GM21717 (cell line): ENCODE measurements around the gene ADAP1.

Experiments
- ATAC-seq: cut with Tn5 transposase; IDR thresholded peaks from one replicate; pipeline ENCODE4 v1.9.1; 2021; ENCODE audit warnings: mild to moderate bottlenecking, moderate library complexity; ENCODE audit not compliant: unreplicated experiment

Gene ADAP1

DNA sequence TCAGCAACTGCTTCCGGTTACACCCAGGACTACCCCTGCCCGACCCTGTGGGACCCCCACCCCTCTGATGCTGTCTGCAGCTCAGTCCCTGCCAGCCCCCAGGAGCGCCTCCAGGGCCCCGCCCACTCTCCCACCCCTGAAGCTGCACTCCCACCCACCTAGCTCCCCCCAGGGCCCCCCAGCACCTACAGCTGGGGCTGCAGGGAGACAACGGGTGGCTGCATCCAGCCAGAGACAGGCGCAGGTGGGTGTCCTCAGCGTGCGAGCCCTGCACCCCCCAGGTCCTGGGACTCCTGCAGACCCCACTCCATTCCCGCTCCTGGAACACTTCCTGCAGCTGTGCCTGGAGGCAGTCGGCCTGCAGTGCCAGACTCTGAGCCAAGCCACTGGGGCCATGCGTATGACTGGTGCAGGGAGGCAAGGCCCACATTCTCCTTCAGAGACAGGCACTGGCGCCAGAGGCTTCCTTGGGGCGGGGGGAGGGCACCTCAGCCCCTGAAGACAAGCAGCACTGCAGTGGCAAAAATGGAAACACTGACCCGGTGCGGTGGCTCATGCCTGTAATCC is 34.6 kb upstream of the ADAP1 start:
- ATAC-seq, result no peak

DNA sequence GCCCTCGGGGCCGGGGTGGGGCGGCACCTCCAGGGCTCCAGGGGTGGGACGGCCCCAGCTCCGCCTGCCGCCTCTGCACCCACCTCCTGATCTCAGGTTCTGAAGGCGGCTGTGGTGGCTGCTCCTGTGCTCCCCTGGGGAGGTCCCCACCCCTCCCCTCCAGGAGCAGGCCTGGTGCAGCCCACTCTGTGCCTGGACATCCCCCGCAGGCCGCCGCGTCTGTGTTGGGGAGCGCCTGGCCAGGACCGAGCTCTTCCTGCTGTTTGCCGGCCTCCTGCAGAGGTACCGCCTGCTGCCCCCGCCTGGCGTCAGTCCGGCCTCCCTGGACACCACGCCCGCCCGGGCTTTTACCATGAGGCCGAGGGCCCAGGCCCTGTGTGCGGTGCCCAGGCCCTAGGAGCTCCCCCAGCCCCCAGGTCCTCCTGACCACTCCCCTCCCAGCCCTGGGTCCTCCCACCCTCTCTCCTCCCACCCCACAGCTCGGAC is 34.0 kb upstream of the ADAP1 start:
- ATAC-seq, result no peak

DNA sequence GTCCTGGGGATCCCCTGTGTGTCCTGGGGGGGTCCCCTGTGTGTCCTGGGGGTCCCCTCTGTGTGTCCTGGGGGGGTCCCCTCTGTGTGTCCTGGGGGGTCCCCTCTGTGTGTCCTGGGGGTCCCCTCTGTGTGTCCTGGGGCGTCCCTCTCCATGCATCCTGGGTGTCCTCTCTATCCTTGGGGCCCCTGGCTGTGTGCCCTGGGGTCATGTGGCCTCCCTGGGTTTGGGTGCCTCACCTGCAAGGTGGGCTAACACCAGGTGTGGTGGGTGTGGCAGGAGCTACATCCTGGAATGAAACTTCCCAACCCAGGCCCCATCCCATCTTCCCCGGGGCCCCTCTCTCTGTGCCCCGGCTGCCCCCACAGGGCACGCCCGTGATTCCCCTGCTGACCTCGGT is 33.4 kb upstream of the ADAP1 start:
- ATAC-seq, result no peak

- no peak for ATAC-seq
These were observed 32.6 kb upstream of the ADAP1 start for GRCh38 chr7:986766-987751.

GRCh38 chr7:985915-986741 is 31.6 kb upstream of the ADAP1 start:
- no peak for ATAC-seq

DNA sequence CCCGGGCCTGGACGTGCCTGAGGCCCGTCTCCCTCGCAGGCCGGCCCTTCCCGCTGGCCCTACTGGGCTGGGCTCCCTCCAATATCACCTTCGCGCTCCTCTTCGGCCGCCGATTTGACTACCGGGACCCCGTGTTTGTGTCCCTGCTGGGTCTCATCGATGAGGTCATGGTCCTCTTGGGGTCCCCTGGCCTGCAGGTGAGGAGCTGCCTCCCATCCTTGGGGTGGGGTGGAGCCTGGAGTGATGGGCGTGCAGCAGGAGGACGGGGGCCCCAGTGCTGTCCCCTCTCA is 30.6 kb upstream of the ADAP1 start:
- no peak for ATAC-seq

DNA sequence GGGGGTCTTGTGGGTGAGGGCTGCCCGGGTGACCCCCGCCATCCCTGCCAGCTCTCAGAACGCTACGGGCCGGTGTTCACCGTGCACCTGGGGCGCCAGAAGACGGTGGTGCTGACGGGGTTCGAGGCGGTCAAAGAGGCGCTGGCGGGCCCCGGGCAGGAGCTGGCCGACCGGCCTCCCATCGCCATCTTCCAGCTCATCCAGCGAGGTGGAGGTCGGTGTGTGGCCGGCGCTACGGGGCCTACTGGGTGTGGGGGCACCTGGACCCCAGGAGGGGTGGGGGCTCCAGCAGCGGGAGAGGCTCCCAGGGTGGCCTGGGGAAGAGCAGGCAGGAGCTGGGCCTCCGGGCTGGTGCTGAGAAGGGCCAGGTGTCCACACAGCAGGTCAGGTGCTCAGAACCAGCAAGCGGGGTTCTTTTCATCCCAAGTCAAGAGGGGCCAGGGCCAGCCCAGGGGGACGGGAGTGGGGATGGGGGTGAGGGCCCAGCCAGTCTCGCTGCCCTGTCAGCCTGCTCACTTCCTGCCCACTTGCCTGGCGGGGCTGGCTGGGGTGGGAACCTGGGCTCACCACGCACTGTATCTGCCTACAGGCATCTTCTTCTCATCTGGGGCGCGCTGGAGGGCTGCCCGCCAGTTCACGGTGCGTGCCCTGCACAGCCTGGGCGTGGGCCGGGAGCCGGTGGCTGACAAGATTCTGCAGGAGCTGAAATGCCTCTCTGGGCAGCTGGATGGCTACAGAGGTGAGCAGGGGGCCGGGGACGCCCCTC is 30.1 kb upstream of the ADAP1 start:
- ATAC-seq, result no peak

GRCh38 chr7:983616-984071 is 29.2 kb upstream of the ADAP1 start:
- no peak for ATAC-seq

- no peak for ATAC-seq
These were observed 28.6 kb upstream of the ADAP1 start, which contains the start of gene CYP2W1 for GRCh38 chr7:983004-983615. TSS of gene CYP2W1 (plus strand) at chr7:983181. CDS start at chr7:983212, 31 bp downstream.

DNA sequence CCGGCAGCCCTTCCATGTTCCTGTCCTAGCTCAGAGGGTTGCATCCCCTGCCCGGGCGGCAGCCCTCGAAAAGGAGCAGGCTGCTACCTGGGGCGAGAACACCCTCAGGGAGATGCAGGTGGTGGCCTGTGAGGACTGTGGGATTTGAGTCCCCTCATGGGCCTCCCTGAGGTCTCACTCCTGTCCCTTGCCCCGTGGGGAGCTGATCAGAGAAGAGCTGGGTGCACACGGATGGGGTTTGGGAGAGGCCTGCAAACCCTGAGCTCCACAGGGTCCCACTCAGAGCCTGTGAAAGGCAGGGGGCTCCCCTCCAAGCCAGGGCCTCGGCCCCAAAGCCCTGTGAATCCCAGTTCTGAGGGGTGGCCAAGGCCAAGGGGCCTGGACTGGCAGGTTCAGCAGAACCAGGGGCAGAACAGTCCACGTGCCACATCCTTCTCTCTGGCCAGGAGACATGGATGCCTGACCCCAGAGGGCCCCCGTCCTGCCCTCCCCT is 28.1 kb upstream of the ADAP1 start:
- no peak for ATAC-seq

GRCh38 chr7:981793-982510 is 27.5 kb upstream of the ADAP1 start:
- ATAC-seq, result no peak

DNA sequence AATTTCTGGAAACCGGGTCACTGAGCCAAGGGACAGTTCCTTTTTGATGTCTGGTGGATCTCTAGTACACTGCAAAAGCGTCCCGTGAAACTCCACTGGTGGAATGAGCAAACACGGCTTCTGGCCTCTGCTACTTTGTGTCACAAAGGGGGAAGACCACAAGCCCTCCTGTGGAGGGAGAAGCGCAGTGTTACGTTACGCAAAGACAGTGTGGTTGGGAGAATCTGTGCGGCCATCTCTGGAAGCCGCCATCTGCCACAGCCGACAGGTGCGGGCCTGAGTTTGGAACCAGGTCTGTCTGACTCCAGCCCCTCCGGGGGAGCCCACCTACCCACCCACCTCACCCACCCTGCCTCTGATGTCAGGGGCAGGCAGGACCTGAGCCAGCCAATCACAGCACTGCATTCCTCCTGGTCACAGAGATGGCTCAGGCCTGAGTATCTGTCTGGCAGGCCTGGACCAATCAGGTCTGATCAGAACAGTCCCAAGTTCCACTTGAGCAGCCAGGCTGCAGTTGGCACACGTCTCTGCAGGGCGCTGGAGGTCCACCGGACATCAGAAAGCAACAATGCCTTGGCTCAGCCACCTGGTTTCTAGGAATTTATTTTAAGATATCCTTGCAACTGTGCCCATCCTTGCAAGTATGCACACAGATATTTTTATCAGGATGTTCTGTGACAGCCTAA is 25.5 kb upstream of the ADAP1 start:
- ATAC-seq, result no peak

GRCh38 chr7:979151-979550 is 24.7 kb upstream of the ADAP1 start:
- ATAC-seq, result no peak

GRCh38 chr7:978416-979091 is 24.1 kb upstream of the ADAP1 start:
- ATAC-seq, result no peak

GRCh38 chr7:978049-978346 is 23.5 kb upstream of the ADAP1 start:
- ATAC-seq, result no peak

DNA sequence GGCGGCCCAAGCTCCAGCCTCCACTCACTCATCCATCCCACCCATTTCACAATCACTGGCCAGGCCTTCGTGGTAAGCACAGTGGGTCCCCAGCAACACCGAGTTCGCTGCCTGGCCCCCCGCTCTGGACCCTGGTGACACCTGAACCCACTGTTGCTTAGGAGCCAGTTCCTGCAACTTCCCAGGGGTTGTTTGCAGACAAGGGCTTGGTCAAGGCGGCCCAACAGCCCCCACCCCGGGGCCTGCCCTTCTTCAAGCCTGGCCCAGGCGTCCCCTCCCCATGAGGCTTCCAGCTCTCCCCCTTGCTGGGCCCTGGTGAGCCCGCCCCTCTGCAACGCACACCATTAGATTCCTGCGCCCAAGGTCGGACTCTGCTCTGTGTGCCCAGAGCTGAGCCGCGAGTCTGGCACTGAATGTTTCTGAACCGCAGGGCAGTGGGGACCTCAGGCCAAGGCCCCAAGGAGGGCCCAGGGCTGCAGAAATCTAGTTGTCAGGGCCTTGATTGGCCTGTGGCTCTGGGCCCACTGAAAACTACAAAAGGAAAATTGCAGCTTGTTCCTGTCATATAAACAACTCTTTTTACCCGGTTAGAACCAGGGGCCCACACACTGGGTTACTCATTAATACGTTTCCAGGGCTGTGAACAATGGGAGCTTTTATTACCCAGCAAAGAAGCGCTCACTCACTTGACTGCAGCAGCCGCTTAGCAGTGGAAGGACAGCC is 23.0 kb upstream of the ADAP1 start:
- no peak for ATAC-seq

DNA sequence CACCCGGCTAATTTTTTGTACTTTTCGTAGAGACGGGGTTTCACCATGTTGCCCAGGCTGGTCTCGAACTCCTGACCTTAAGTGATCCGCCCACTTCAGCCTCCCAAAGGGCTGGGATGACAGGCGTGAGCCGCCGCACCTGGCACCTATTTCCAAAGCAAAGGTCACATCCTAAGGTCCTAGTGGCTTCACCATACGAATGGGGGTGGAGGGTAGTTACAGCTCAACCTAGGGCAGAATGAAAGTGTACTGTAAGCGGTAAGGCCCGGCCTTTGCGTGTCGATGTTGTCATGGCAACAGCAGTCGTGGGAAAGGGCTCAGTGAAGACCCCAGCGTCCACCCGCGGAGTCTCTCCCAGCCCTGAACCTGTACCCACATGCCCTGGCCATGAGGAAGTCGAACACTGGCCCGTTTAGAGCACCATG is 22.4 kb upstream of the ADAP1 start:
- ATAC-seq, result no peak
